ENCODE measurements around the gene SMYD3.

The SMYD3 gene

DNA sequence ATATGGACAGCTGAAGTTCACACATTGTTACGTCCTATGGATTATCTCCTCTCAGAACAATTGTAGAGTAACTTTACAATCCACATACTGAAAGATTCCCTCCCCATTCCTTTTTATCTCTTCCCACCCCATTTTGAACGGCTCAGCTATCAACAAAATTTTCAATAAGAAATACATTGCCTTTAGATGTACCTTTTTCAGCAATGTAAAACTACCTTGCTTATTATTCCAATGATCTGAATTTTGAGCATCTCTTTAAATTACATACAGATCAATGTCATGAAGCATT lies 503.7 kb downstream of the SMYD3 start:
- no peak for DNase-seq
- in situ Hi-C loops (cut with MboI; ENCODE audit: low pct_unique_long_range_greater_than_20kb, low sequenced_read_pairs), result no loop called here

DNA sequence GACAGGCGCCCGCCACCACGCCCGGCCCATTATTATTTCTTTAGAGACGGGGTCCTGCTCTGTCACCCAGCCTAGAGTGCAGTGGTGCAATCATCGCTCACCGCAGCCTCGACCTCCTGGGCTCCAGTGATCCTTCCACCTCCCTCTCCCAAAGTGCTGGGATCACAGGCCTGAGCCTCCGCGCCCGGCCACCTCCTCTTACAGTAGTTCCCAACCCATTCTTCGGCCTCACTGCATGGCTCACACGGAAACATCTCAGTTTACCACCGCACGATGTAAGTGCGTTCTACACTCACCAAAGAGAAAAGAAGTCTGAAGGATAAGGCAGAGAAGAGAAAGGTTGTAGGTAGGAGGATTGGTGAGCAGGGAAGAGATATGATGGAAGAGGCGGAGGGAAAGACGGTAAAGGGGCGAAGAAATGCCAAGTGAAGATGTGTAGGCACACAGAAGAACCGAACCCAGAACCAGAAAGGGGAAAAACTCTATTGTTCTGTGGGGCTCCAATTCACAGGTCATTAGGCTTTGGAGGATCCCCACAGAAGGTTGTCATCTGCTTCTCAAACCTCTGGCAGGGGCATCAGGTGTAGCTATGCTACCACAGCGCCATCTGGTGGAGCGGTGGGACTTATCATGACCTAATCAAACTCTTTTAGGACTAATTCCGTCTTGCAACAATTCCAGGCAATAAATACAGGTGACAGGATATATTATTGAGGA lies 504.2 kb downstream of the SMYD3 start:
- DNase-seq, result peak; percentile 83
- in situ Hi-C loops (cut with MboI; ENCODE audit: low pct_unique_long_range_greater_than_20kb, low sequenced_read_pairs), result no loop called here

DNA sequence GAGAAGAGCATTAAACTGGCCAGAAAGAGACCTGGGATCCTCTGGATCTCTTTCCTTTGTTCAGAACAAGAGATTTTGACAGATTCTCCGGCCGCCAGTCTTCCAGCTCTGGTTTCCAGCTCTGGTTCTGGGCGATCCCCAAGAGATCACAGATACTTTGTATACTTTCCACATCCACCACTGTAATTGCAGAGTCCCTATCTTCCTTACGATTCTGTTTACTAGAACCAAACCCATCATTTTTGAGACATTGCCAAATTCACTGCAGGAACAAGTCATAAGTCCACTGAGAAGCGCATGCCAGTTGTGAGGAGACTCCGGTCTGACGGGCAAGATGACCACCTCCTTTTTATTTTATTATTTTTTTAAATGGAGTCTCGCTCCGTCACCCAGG lies 505.2 kb downstream of the SMYD3 start:
- in situ Hi-C loops (cut with MboI; ENCODE audit: low pct_unique_long_range_greater_than_20kb, low sequenced_read_pairs), result no loop called here
- no peak for DNase-seq

DNA sequence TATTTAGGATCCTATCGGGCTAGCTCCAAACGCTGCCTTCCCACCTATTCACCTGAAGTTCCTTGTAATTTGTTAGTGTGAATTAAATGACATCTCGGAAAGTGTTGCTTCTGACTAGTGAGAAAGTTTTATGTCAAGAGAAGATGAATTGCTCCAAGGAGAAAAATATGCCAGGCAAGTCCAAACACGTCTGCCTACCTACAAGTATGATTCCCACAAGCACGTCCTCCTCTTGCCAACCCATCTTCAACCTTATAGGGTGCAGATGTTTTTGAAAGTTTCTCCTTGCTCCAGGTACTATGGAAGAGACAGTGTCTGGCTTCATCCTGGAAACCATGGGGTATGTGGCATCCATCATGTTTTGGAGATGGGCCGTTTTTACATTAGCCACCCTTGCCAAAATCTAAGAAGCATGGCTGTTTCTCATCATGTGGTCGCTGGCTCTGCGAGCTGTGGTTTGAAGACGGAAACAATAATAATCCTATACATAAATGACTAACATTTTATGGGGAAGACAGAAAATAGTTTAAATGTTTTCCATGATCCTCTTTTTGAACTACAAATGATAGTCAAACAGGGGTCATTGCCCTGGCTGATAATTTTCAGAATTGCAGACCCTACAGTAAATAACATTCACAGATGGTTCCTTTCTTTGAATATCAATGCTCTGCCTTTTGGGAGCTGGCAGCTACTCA lies 505.8 kb downstream of the SMYD3 start:
- in situ Hi-C loops (cut with MboI; ENCODE audit: low pct_unique_long_range_greater_than_20kb, low sequenced_read_pairs), result no loop called here
- DNase-seq, result no peak

DNA sequence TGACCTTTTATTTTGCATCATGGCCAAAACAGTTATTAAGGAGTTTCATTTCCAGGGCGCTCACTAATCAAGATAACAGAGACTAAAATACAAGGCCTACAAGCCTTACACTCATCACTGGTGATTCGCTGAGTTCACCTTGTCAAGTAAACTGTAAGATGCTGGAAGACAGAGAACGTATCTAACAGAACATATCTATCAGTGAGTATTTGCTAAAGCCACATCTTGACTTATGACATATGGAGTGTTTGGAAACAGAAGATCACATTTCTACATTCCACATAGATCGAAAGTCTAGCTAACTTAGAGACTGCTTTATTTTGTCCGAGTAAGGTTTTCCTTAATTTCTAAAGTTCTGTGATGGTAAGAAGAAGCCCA lies 506.5 kb downstream of the SMYD3 start:
- in situ Hi-C loops (cut with MboI; ENCODE audit: low pct_unique_long_range_greater_than_20kb, low sequenced_read_pairs), result no loop called here
- no peak for DNase-seq

DNA sequence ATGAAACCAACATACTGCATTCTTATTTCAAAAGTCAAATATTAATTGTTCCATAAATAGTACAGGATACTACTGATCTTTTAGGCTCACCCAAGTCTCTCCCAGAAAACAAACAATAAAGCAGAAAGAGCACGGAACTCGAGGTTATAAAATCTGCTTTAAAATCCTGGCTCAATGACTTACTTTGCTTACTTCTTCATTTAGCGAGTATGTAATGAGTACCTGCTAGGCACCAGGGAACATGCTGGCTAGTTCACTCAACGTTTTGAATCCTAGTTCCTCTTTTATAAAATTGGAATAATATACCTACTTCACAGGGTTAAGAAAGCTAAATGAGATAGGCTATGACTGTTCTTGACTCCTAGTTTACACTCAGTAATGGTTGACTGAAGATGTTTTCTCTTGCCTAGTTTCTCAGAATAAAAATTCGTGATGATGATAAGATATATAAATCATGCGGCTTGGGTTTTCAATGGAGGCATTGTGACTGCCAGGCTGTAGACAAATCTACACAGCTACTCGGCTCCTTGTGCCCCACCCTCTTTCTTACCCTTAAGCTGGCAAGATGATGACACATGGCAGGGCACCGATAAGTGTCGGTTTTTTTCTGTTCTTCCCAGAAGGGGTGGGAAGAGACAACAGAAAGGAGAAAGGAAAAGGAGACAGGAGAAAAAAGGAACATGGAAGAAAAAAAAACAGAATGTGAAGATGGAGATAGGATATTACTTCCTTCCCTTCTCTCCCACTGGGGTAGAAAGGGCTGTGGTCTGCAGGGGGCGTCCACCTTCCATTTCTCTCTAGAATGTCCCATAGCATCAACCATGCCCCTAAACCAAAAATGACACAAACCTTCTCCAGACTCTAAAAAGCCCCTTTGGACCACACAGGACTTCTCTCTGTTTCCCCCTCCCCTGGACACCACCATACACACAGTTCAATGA lies 507.1 kb downstream of the SMYD3 start:
- in situ Hi-C loops (cut with MboI; ENCODE audit: low pct_unique_long_range_greater_than_20kb, low sequenced_read_pairs), result loop anchor here (25.0 kb wide), 1 partner anchor 838 kb away; the partner anchor contains the start of gene KIF26B
- peak; percentile 79 for DNase-seq

DNA sequence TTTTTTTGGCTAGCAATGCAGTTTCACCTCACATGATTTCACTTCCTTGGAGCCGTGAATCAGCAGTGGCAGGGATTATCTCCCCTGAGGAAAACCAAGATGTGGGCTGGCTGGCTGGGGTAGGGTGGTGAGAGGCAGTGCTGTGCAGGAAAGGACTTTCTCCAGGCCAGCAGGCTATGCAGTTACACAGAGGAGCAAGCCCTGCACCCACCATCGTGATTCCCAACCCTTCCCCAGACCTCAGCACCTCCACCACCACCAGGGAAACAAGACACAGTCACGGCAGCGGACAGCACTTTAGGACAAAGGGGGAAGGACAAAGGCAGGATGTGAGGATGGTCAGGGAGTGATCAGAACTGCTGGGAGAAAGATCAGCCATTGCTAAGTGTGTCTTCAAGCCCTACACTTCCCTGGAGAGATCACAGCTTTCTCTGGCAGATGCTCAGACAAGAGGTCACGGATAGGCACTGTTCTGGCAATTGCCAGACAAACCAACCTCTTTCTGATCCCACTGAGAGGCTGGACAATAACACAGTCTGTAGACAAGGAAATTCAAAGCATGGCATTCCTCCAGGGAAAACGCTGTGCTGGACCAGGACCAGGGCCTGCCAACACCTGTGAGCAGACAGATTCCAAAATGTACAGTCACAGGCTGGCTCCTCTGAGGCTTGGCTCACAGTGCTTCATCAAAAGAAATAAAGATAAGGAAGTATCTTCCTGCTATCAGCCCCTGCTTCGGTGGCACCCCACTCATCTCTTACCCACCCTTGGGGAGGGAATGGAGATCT lies 509.4 kb downstream of the SMYD3 start:
- no peak for DNase-seq
- in situ Hi-C loops (cut with MboI; ENCODE audit: low pct_unique_long_range_greater_than_20kb, low sequenced_read_pairs), result loop anchor here (25.0 kb wide), 1 partner anchor 835 kb away; the partner anchor contains the start of gene KIF26B

DNA sequence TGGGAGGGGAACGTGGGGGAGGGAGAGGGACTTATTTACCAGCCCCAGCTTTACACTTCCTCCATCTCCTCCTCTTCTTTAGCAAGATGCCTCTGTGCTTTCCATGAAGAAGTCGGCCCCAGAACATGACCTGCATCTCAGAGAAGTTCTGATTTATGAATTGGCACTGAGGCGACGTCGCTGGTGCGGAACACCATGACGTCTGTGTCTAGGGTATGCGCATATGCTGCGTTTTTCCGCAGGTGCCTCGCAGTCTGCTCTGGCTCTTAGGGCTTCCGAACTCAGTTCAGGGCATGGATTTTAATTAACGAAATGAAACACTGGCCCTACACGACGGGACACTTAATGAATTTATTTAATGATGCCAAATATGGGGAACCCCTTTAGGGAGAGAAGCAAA lies 510.3 kb downstream of the SMYD3 start:
- no peak for DNase-seq
- in situ Hi-C loops (cut with MboI; ENCODE audit: low pct_unique_long_range_greater_than_20kb, low sequenced_read_pairs), result loop anchor here (25.0 kb wide), 1 partner anchor 835 kb away; the partner anchor contains the start of gene KIF26B

DNA sequence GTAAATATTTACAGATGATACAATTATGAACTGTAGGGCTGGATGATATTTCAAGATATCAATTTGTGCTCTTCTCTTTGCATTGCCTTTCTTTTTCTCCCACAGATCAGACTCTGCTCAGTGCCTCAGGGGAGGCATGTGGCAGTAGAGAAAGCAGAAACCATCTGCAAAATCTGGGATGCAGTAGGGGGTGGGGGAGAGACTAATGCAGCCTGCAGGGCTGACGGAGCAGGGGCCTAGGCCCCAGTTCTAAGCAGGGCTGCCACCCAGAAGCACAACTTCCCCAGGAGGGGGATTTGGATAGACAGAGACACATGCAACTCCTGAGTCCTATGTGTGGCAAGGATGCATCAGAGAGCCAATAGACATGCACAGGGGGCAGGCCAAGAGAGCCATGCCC lies 511.6 kb downstream of the SMYD3 start:
- no peak for DNase-seq
- in situ Hi-C loops (cut with MboI; ENCODE audit: low pct_unique_long_range_greater_than_20kb, low sequenced_read_pairs), result loop anchor here (25.0 kb wide), 1 partner anchor 833 kb away; the partner anchor contains the start of gene KIF26B

DNA sequence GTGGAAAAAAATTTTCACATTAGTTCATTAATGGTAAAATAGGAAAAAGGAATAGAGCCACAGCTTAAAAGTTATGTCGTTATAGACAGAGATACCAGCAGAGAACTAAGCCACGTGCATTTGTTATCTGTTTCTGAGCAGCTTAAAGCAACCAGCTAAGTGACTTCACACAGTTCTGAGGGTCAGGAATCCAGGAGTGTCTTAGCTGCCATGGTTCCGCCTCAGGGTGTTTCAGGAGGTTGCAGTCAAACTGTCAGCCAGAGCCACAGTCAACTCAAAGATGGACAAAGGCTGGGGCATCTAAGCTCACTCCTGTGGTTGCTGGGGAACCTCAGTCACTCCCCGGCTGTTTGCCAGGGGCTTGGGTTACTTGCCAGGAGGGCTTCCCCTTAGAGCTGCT lies 515.8 kb downstream of the SMYD3 start:
- in situ Hi-C loops (cut with MboI; ENCODE audit: low pct_unique_long_range_greater_than_20kb, low sequenced_read_pairs), result loop anchor here (25.0 kb wide), 1 partner anchor 829 kb away; the partner anchor contains the start of gene KIF26B

DNA sequence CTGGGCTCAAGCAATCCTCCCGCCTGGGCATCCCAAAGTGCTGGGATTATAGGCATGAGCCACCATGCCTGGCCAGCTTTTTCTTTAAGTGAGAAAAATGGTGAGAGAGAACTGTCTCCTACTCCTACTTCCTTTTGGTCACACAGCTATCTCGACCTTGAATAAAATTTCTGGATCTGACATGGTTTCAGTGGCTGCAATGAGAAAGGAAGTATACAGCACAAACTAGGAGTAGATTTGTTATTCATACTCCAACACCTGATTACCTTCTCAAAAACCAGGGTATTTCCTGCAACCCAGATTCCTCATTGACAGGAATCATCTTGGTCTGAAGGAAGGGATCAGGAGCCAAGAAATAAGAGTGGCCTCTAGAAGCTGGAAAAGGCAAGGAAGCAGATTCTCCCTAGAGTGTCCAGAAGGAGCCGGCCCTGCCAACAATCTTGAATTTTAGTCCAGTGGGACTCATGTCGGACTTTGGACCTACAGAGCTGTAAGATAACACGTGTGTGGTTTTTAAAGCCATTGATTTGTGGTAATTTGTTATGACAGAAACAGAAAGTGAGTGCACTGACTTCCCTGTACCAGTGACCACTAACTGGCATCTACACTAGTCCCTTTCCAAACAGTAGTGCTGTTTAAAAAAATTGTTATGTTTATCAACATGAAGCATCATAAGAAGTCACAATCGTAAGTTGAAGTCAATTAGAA lies 516.6 kb downstream of the SMYD3 start:
- DNase-seq, result no peak
- in situ Hi-C loops (cut with MboI; ENCODE audit: low pct_unique_long_range_greater_than_20kb, low sequenced_read_pairs), result loop anchor here (25.0 kb wide), 1 partner anchor 828 kb away; the partner anchor contains the start of gene KIF26B

More for the DNA sequence above, 515.8 kb downstream of the SMYD3 start:
- no peak for DNase-seq

DNA sequence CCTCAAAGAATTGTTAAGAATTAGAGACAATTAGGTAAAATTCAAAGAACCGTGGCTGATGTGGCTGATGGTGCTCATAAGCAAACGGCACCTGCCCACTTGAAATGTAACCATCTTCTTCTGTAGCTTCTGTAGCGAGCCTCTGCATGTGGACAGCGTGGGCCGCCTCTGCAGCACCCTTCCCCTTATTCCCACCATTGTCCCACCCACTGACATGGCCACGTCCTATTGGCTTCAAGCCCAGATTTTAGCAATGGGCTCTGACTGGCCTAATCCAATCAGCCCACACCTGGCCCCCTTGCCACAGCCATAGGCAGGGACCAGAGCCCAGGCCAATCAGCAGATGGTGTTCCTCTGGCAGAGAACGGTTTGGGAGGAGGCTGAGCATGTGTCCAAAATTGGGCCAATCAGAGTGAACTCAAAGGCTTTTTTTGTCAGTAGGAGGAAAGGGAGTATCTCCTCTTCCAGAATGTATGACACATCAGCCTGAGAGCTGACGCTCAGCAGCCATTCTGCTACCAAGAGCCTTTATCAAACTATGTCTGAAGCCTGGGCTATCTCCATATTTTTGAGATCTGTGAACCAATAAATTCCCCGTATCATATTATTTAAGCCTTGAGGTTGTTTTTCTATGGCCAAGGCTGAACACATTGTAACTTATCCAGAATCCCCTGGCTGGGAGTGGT lies 518.5 kb downstream of the SMYD3 start:
- in situ Hi-C loops (cut with MboI; ENCODE audit: low pct_unique_long_range_greater_than_20kb, low sequenced_read_pairs), result loop anchor here (25.0 kb wide), 1 partner anchor 826 kb away; the partner anchor contains the start of gene KIF26B
- no peak for DNase-seq

DNA sequence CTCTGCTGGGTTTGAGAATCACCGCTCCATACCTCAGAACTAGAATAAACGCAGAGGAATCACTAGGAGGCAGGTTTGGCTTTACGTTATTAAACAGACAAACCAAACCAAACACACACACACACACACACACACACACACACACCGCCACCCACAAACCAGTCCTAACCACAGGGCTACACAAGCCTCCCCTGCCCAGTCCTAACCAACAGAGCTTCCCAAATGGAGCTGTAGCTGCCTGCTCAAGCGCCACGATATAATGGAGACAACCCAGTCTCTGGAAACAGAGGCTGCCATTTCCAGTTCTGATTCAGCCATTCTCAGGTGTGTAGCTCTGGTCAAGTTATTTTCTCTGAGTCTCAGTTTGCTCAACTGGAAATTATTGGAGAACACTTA lies 519.1 kb downstream of the SMYD3 start:
- in situ Hi-C loops (cut with MboI; ENCODE audit: low pct_unique_long_range_greater_than_20kb, low sequenced_read_pairs), result loop anchor here (25.0 kb wide), 1 partner anchor 826 kb away; the partner anchor contains the start of gene KIF26B
- DNase-seq, result no peak

DNA sequence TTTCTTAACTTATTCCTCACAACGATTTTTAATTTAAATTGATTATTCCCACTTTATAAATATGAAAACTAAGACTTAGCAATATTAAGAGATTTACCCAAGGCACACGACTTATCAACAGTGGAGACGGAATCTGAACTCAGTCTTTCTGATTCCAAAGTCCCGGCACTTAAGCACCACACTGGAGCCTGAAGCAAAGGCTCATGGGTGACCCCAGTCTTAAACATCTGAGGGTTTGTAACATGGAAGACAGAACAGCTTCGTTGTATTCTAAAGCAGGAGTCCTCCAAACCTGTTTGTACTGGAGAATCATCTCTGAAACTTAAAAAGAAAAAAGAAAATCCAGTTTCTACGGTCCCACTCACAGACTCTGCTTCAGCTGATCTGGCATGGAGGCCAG lies 519.5 kb downstream of the SMYD3 start:
- DNase-seq, result no peak
- in situ Hi-C loops (cut with MboI; ENCODE audit: low pct_unique_long_range_greater_than_20kb, low sequenced_read_pairs), result loop anchor here (25.0 kb wide), 1 partner anchor 825 kb away; the partner anchor contains the start of gene KIF26B

DNA sequence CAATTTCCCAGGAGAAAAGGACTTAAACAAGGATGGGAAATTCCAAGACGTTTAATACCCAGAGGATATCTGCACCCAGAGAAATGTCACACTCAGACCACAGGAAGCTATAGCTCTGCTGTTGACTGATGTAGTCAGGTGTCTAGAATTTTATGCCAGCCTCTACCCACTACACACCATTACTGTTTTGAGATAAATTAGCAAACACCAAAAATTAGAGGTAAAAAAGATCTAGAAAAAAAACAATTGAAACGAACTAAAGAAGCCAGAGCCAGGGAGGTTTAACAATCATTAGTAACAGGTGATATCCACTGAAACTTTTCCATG lies 519.9 kb downstream of the SMYD3 start:
- in situ Hi-C loops (cut with MboI; ENCODE audit: low pct_unique_long_range_greater_than_20kb, low sequenced_read_pairs), result loop anchor here (25.0 kb wide), 1 partner anchor 825 kb away; the partner anchor contains the start of gene KIF26B
- no peak for DNase-seq

DNA sequence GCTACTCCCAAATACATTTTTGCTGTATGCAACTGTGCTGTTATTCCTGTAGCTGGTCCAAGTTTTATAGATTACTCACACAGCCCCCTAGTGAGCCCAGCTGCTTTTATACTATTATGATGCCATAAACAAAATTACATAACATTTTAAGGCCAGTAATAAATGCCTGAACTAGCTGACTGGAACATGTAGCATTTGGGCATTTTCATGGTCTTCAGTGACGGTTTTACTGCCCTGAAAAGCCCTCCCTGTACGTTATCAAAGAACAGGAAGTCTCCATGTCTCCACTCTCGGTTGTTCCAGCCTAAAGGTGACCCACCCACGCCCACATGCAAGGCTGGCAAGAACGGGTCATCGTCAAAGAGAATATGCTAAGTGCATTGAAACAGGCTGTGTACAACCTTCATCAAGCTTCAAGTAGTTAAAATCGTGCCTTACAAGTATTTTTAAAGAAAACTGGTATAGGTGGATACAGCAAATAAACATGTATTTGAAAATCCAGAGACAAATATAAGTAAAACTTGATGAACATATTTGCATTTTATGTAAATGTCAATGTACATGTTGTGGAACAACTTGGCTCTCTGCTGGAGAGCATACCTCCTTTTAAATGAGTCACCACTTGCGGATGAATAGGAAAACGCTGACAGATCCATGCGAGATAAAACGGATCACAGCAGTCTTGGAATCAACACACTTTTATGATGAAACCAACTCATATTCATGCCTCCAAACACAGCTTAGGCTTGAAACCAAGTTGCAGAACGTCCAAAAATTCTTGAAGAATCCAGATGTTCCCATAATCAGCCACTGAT lies 520.5 kb downstream of the SMYD3 start:
- peak; percentile 37 for DNase-seq
- in situ Hi-C loops (cut with MboI; ENCODE audit: low pct_unique_long_range_greater_than_20kb, low sequenced_read_pairs), result loop anchor here (25.0 kb wide), 1 partner anchor 824 kb away; the partner anchor contains the start of gene KIF26B

All from KBM-7 (cell line).